K562 (cell line): ENCODE measurements around the gene MT1X. TPM values are rescaled to one million over a fixed set of nuclear protein-coding genes. Genes with fewer than 3 reads are reported as not detected.
"Not testable (repeated sequence)": the region's sequence is repeated elsewhere in the genome, so short reads cannot be mapped to it uniquely, and the experiment has no call there.

Experiments
- ATAC-seq: fragments of 200-7000 bp; cut with Tn5 transposase; 3 replicates; pipeline ENCODE4 v1.9.1; 2020; ENCODE audit warnings: moderate library complexity
- BruUV-seq: library from RNA; stranded (reverse); fragments of 400-500 nt; replicated peaks from 2 replicates; lab custom pipeline; 2021; lab: Mats Ljungman, UMichigan
- CTCF ChIA-PET: fragments of 300-600 bp; formaldehyde crosslinking; extraction: SDS; loops from one replicate; lab custom pipeline; 2021; ENCODE audit warnings: low intra/inter-chr PET ratio; lab: Yijun Ruan, JAX
- POLR2A ChIA-PET: fragments of 300-600, 350-650 bp; sonication (Branson Sonifier 250); formaldehyde crosslinking; extraction: SDS; loops from one replicate; lab custom pipeline; 2021; ENCODE audit warnings: antibody characterized with exemption, inconsistent platforms; lab: Yijun Ruan, JAX
- DNase-seq, 4 experiments: peaks; one replicate each; pipeline versions ENCODE4 v3.0.0 to v3.0.0-alpha.2; 2011 to 2018; ENCODE audit warnings: low spot score in 3 of 4, mixed read lengths in 3 of 4; ENCODE audit errors: extremely low read depth in 1 of 4
- FAIRE-seq: peaks from 2 replicates; lab custom pipeline; 2011; peaks lifted over from hg19 to GRCh38; lab: Jason Lieb, UNC
- H2AFZ ChIP-seq: 2 replicates; pipeline ENCODE4 v1.6.0; 2011; ENCODE audit warnings: low read depth, low read length, control low read depth, inconsistent platforms
- H3K27ac ChIP-seq: fragments of 200-600 bp; 3 replicates; pipeline ENCODE4 v1.8.0; 2011; ENCODE audit warnings: low read depth, mild to moderate bottlenecking, control low read depth, inconsistent platforms, low read length, moderate library complexity, mixed read lengths; ENCODE audit errors: extremely low read depth
- H3K27me3 ChIP-seq, 2 experiments: fragments of 300-600 bp in 1 of 2; 2 replicates in 1 of 2; 3 replicates in 1 of 2; pipeline versions ENCODE4 v1.6.0 to v1.8.0; 2011; ENCODE audit warnings: inconsistent platforms in 2 of 2, low read length in 2 of 2, mild to moderate bottlenecking in 1 of 2, mixed read lengths in 1 of 2, moderate library complexity in 1 of 2; ENCODE audit not compliant: control insufficient read depth in 2 of 2, insufficient read depth in 2 of 2
- H3K36me3 ChIP-seq: fragments of 300-600 bp; 3 replicates; pipeline ENCODE4 v1.8.0; 2011; ENCODE audit warnings: mild to moderate bottlenecking, low read length, inconsistent platforms; ENCODE audit not compliant: control insufficient read depth, insufficient read depth
- H3K4me1 ChIP-seq, 2 experiments: fragments of 200-600 bp in 1 of 2; replicated peaks in 1 of 2; 2 replicates in 1 of 2; 3 replicates in 1 of 2; pipeline versions ENCODE4 v1.5.1 to v1.8.0; 2011; ENCODE audit warnings: inconsistent platforms in 2 of 2, low read length in 2 of 2, mild to moderate bottlenecking in 1 of 2, mixed read lengths in 1 of 2, moderate library complexity in 1 of 2; ENCODE audit not compliant: control insufficient read depth in 2 of 2, insufficient read depth in 2 of 2
- H3K4me2 ChIP-seq: 2 replicates; pipeline ENCODE4 v1.6.1; 2011; ENCODE audit warnings: low read length, control low read depth, inconsistent platforms, mixed read lengths; ENCODE audit not compliant: insufficient read depth
- H3K4me3 ChIP-seq: fragments of 200-600 bp; sonication (generic), shearing (Covaris generic); 2 replicates; pipeline ENCODE4 v1.5.1; 2016; ENCODE audit warnings: control low read depth, inconsistent platforms
- H3K79me2 ChIP-seq: fragments of 200-600 bp; 3 replicates; pipeline ENCODE4 v1.8.0; 2011; ENCODE audit warnings: low read length, inconsistent platforms; ENCODE audit not compliant: control insufficient read depth, insufficient read depth
- H3K9ac ChIP-seq, 2 experiments: 2 replicates each; pipeline versions ENCODE4 v1.6.0 to v1.6.1; 2011; ENCODE audit warnings: low read depth in 2 of 2, low read length in 2 of 2, control low read depth in 1 of 2, inconsistent platforms in 1 of 2, mild to moderate bottlenecking in 1 of 2, mixed read lengths in 1 of 2; ENCODE audit not compliant: insufficient read depth in 1 of 2
- H3K9me1 ChIP-seq: one replicate; pipeline ENCODE4 v1.6.0; 2011; ENCODE audit warnings: inconsistent platforms, mild to moderate bottlenecking, low read length, moderate library complexity; ENCODE audit not compliant: control insufficient read depth, insufficient read depth
- H3K9me3 ChIP-seq: replicated peaks from 2 replicates; pipeline ENCODE4 v1.5.1; 2011; ENCODE audit warnings: low read depth, low read length, inconsistent platforms; ENCODE audit not compliant: control insufficient read depth, insufficient read depth
- H4K20me1 ChIP-seq: replicated peaks from 2 replicates; pipeline ENCODE4 v1.6.1; 2011; ENCODE audit warnings: low read length, inconsistent platforms, mixed read lengths; ENCODE audit not compliant: control insufficient read depth, insufficient read depth
- ELF4 ChIP-seq: fragments of 450-650 bp; formaldehyde crosslinking; IDR thresholded peaks from 2 replicates; pipeline ENCODE4 v1.4.0; 2022; ENCODE audit warnings: missing genetic modification characterization
- KDM1A ChIP-seq, 2 experiments: fragments of 450-650 bp; IDR thresholded peaks; 2 replicates each; pipeline ENCODE4 v1.6.1; 2016; ENCODE audit warnings: mild to moderate bottlenecking in 2 of 2
- ZC3H8 ChIP-seq: fragments of 450-650 bp; IDR thresholded peaks from 2 replicates; pipeline ENCODE4 v1.6.1; 2017
- ZNF134 ChIP-seq: fragments of 250-450 bp; sonication (Bioruptor Pico); conservative IDR thresholded peaks from 2 replicates; pipeline ENCODE4 v1.4.0; 2020
- WGBS: fragments of 100-300 bp; shearing (Covaris generic); methylation state at CpG from one replicate; pipeline ENCODE4 v1.1.6; 2016; ENCODE audit warnings: low coverage, mixed read lengths; ENCODE audit not compliant: insufficient coverage; ENCODE audit errors: missing lambda C conversion rate; 5-methylcytosine and 5-hydroxymethylcytosine counted together
- in situ Hi-C: fragments of 300-500 bp; cut with MboI; formaldehyde crosslinking; loops from 4 replicates; pipeline ENCODE4 v1.15.0; 2018; ENCODE audit warnings: inconsistent platforms, mixed read lengths
- intact Hi-C: fragments of 100-400 bp; cut with micrococcal nuclease; formaldehyde crosslinking; loops from 2 replicates; pipeline ENCODE4 v1.14.2; 2022
- polyA plus RNA-seq, 8 experiments: library from polyadenylated mRNA; depleted of rRNA in 4 of 8; stranded (reverse) in 5 of 8; unstranded in 3 of 8; fragments of >200 nt; fragmentation: Nextera tagmentation in 2 of 8; fragmentation: Illumina TruSeq in 1 of 8; extraction: Ambion mirVana in 2 of 8; extraction: Trizol in 1 of 8; gene quantifications; 2 replicates each; pipeline versions ENCODE4 v1.2.1 to v1.2.3, GENCODE V29; 2011 to 2014; ENCODE audit warnings: inconsistent platforms in 1 of 8, missing spikeins in 1 of 8
- total RNA-seq, 7 experiments: library from RNA; depleted of rRNA in 6 of 7; stranded (reverse); fragments of >200 nt in 6 of 7; fragmentation: Illumina TruSeq in 2 of 7; extraction: Trizol in 2 of 7; gene quantifications; 2 replicates each; pipeline versions ENCODE4 v1.2.1 to v1.2.3, GENCODE V29; 2011 to 2021; ENCODE audit warnings: low replicate concordance in 1 of 7

MT1X gene
- total and polyA plus RNA-seq, 9 of the 15 experiments (the other 6 are each of a cell fraction or from before 2014, with no cell fraction given): 4.9 to 22.8 (median 8.7) TPM

DNA sequence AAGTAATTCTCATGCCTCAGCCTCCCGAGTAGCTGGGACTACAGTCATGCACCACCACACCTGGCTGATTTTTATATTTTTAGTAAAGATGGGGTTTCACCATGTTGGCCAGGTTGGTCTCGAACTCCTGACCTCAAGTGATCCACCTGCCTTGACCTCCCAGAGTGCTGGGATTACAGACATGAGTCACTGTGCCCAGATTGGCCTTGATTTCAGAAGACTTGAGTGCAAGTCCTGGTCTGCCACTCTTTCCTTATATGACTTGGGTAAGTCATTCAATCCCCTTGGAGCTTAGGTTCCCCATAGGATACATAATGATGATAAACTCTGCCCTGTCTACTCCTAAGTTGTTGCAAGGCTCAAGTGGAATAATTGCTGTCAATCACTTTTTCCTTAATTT, 35.3 kb downstream of the MT1X start:
- H3K27ac ChIP-seq, DNase-seq, H3K79me2 ChIP-seq, CTCF ChIA-PET, intact Hi-C loops, H3K4me2 ChIP-seq, H3K36me3 ChIP-seq, in situ Hi-C loops, H3K9me1 ChIP-seq, H3K27me3 ChIP-seq, H4K20me1 ChIP-seq, H3K4me1 ChIP-seq, H3K4me3 ChIP-seq, ATAC-seq, H3K9me3 ChIP-seq, FAIRE-seq, H2AFZ ChIP-seq, BruUV-seq, H3K9ac ChIP-seq: not testable (repeated sequence)
- TF ChIP-seq KDM1A (IDR thresholded peaks at IDR 0.05): peak in 1 of 2 experiments; percentile 51; a peak in 2 of 4 replicates
- POLR2A ChIA-PET: interaction anchor here (0.6 to 1.4 kb wide), 3 partner anchors 11 to 112 kb away, joined by 3 to 5 read pairs (median 3); partner anchors contain the start of gene NUP93
- 23% methylated on average over 2 of the region's 2 CpGs for WGBS

DNA sequence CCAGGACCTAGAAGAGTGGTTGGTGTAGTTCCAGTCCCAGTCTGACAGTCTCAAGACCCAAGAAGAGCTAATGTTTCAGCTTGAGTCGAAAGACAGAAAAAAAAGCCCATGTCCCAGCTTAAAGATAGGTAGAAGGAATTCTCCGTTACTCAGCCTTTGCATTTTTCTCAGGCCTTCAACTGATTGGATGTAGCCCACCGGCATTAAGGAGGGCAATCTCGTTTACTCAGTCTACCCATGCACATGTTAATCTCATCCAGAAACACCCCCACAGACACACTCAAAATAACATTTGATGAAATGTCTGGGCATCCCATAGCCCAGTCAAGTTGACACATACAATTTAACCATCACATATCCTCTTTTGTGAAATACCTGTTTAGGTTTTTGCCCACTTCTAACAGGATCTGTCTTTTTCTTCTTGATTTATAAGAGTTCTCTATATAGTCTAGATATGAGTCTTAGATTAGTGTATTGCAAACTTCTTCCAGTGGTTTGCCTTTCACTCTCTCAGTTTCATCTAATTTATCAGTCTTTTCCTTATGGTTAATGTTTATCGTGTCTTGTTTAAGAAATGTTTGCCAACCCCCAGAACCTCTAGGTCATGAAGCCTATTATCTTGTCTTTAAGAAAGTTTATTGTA, 40.1 kb downstream of the MT1X start:
- no peaks in the 10 kb centered on the region; a peak in 1 of 5 replicates for H3K27me3 ChIP-seq
- FAIRE-seq (peak; percentile 35), ATAC-seq (no peak), DNase-seq (no peak)
- H3K9me1 ChIP-seq: no peaks in the 10 kb centered on the region
- H3K36me3 ChIP-seq: no peaks in the 10 kb centered on the region
- no peak overlapping the region for H3K4me2 ChIP-seq
- H3K27ac ChIP-seq: no peak overlapping the region
- no peak overlapping the region for H3K9ac ChIP-seq
- ChIA-PET POLR2A (no interaction called here), CTCF (no interaction called here)
- peaks cover 0 to 4% of the 10 kb centered on the region in 2 experiments; a peak in 1 of 5 replicates for H3K4me1 ChIP-seq
- TF ChIP-seq ZC3H8 (no peak), ZNF134 (peak; percentile 71; the same call in 1 of the 2 replicates), ELF4 (CRISPR knock-in tag) (no peak)
- H4K20me1 ChIP-seq: no peaks in the 10 kb centered on the region
- in situ Hi-C loops (no loop called here), intact Hi-C loops (no loop called here)
- no peaks in the 10 kb centered on the region for H3K79me2 ChIP-seq
- H3K9me3 ChIP-seq: no peaks in the 10 kb centered on the region
- H3K4me3 ChIP-seq: no peak overlapping the region
- no TSS peak for BruUV-seq
- H2AFZ ChIP-seq: no peak overlapping the region
- WGBS: 2% methylated on average over 5 of the region's 5 CpGs
